Fibroblast of lung (primary cell): ENCODE data around the gene HDDC2. TPM values are rescaled to one million over a fixed set of nuclear protein-coding genes. Genes with fewer than 3 reads are reported as not detected.

Source experiments
- DNase-seq, 2 donors: peaks; one replicate each; pipeline versions ENCODE4 v3.0.0 to v3.0.0-alpha.2; 2010; ENCODE audit warnings: low read depth in 2 of 2
- H2AFZ ChIP-seq: 2 replicates; pipeline ENCODE4 v1.5.1; 2012; ENCODE audit warnings: low read length, control low read depth, inconsistent platforms
- H3K27ac ChIP-seq: 2 replicates; pipeline ENCODE4 v1.5.1; 2011; ENCODE audit warnings: low read length, control low read depth; ENCODE audit not compliant: insufficient read depth
- H3K27me3 ChIP-seq: 2 replicates; pipeline ENCODE4 v1.5.1; 2011; ENCODE audit warnings: mild to moderate bottlenecking, low read length; ENCODE audit not compliant: control insufficient read depth, insufficient read depth
- H3K36me3 ChIP-seq: 2 replicates; pipeline ENCODE4 v1.5.1; 2011; ENCODE audit warnings: low read length; ENCODE audit not compliant: control insufficient read depth, insufficient read depth
- H3K4me1 ChIP-seq: 2 replicates; pipeline ENCODE4 v1.5.1; 2011; ENCODE audit warnings: low read length; ENCODE audit not compliant: control insufficient read depth, insufficient read depth; ENCODE audit errors: extremely low read depth
- H3K4me2 ChIP-seq: 2 replicates; pipeline ENCODE4 v1.5.1; 2011; ENCODE audit warnings: low read length, control low read depth; ENCODE audit not compliant: insufficient read depth; ENCODE audit errors: extremely low read depth
- H3K4me3 ChIP-seq, 4 experiments: fragments of 200-600 bp in 1 of 4; sonication (generic) in 1 of 4; replicated peaks in 1 of 4; 2 replicates each; pipeline ENCODE4 v1.5.1; 2011 to 2016; ENCODE audit warnings: low read length in 4 of 4, low read depth in 3 of 4, mild to moderate bottlenecking in 3 of 4, control low read depth in 2 of 4, inconsistent platforms in 1 of 4, mixed read lengths in 1 of 4; ENCODE audit not compliant: insufficient read depth in 1 of 4; ENCODE audit errors: control extremely low read depth in 1 of 4
- H3K79me2 ChIP-seq: 2 replicates; pipeline ENCODE4 v1.5.1; 2012; ENCODE audit warnings: mild to moderate bottlenecking, low read length, inconsistent platforms; ENCODE audit not compliant: control insufficient read depth, insufficient read depth
- H3K9ac ChIP-seq: 2 replicates; pipeline ENCODE4 v1.5.1; 2011; ENCODE audit warnings: mild to moderate bottlenecking, low read length, control low read depth; ENCODE audit not compliant: insufficient read depth
- H3K9me3 ChIP-seq: 2 replicates; pipeline ENCODE4 v1.5.1; 2012; ENCODE audit warnings: low read depth, low read length; ENCODE audit not compliant: control insufficient read depth, insufficient read depth
- H4K20me1 ChIP-seq: 2 replicates; pipeline ENCODE4 v1.5.1; 2011; ENCODE audit warnings: low read length; ENCODE audit not compliant: control insufficient read depth, insufficient read depth; ENCODE audit errors: extremely low read depth
- CTCF ChIP-seq, 2 donors: IDR thresholded peaks in 1 of 2; conservative IDR thresholded peaks in 1 of 2; 1 replicate in 1 of 2; 2 replicates in 1 of 2; pipeline ENCODE4 v1.5.1; 2011 to 2012; ENCODE audit warnings: low read length in 2 of 2, control low read depth in 1 of 2, inconsistent platforms in 1 of 2, low read depth in 1 of 2, mild to moderate bottlenecking in 1 of 2
- EZH2 ChIP-seq: IDR thresholded peaks from 2 replicates; pipeline ENCODE4 v1.5.1; 2012; ENCODE audit warnings: low read length, control low read depth, mild to moderate bottlenecking; ENCODE audit errors: missing control alignments
- polyA plus RNA-seq, 2 donors: library from polyadenylated mRNA; depleted of rRNA in 1 of 2; stranded (reverse) in 1 of 2; unstranded in 1 of 2; fragments of >200 nt; gene quantifications; 2 replicates each; pipeline ENCODE4 v1.2.1, GENCODE V29; 2011 to 2012; ENCODE audit warnings: missing spikeins in 1 of 2
- total RNA-seq: library from RNA; depleted of rRNA; stranded (reverse); fragments of >200 nt; gene quantifications from 2 replicates; pipeline ENCODE4 v1.2.1, GENCODE V29; 2014

HDDC2 gene
- total and polyA plus RNA-seq, 2 donors (not counting 1 experiment from before 2014, with no cell fraction given) = 58.8 to 174 TPM

GRCh38 chr6:125257351-125257750, 44.4 kb downstream of the HDDC2 start:
- Histone ChIP-seq H3K9ac (no peak overlapping the region), H4K20me1 (no peaks in the 10 kb centered on the region), H3K27me3 (no peaks in the 10 kb centered on the region), H3K4me3 (no peak overlapping the region), H3K79me2 (no peaks in the 10 kb centered on the region), H3K27ac (no peak overlapping the region), H3K4me2 (no peak overlapping the region), H2AFZ (no peak overlapping the region), H3K36me3 (no peaks in the 10 kb centered on the region), H3K4me1 (peaks cover 10% of the 10 kb centered on the region), H3K9me3 (no peaks in the 10 kb centered on the region)
- no peak for TF ChIP-seq EZH2
- no peak for TF ChIP-seq CTCF (conservative IDR thresholded peaks at IDR 0.05 in 1 of 2, IDR thresholded peaks at IDR 0.05 in 1 of 2; ENCODE audit: low read depth in 1 of 2, low read length in 2 of 2)
- peak; percentile 12 to 70 for DNase-seq

GRCh38 chr6:125255201-125255600, 46.6 kb downstream of the HDDC2 start:
- Histone ChIP-seq H3K27ac (no peak overlapping the region), H3K79me2 (no peaks in the 10 kb centered on the region), H3K27me3 (no peaks in the 10 kb centered on the region), H2AFZ (no peak overlapping the region), H3K9me3 (no peaks in the 10 kb centered on the region), H4K20me1 (no peaks in the 10 kb centered on the region), H3K4me1 (peaks cover 6% of the 10 kb centered on the region), H3K4me2 (no peak overlapping the region), H3K4me3 (no peak overlapping the region), H3K9ac (no peak overlapping the region), H3K36me3 (no peaks in the 10 kb centered on the region)
- TF ChIP-seq CTCF (conservative IDR thresholded peaks at IDR 0.05 in 1 of 2, IDR thresholded peaks at IDR 0.05 in 1 of 2; ENCODE audit: low read depth in 1 of 2, low read length in 2 of 2) = no peak
- TF ChIP-seq EZH2 = no peak
- peak in 1 of 2 donors; percentile 46 for DNase-seq

GRCh38 chr6:125254321-125254720, 47.4 kb downstream of the HDDC2 start:
- Histone ChIP-seq H3K27me3 (no peaks in the 10 kb centered on the region), H3K9me3 (no peaks in the 10 kb centered on the region), H4K20me1 (no peaks in the 10 kb centered on the region), H3K36me3 (no peaks in the 10 kb centered on the region), H3K27ac (no peak overlapping the region), H2AFZ (no peak overlapping the region), H3K9ac (no peak overlapping the region), H3K4me3 (no peak overlapping the region), H3K4me1 (peaks cover 6% of the 10 kb centered on the region), H3K79me2 (no peaks in the 10 kb centered on the region), H3K4me2 (no peak overlapping the region)
- no peak for DNase-seq
- TF ChIP-seq EZH2 = no peak
- TF ChIP-seq CTCF (conservative IDR thresholded peaks at IDR 0.05 in 1 of 2, IDR thresholded peaks at IDR 0.05 in 1 of 2; ENCODE audit: low read depth in 1 of 2, low read length in 2 of 2) = no peak
